B cell (primary cell): ENCODE data around the gene TTC1. TPM values are rescaled to one million over a fixed set of nuclear protein-coding genes. Genes with fewer than 3 reads are reported as not detected.

Experiments used
- ATAC-seq: fragments of 200-7000 bp; cut with Tn5 transposase; one replicate; pipeline ENCODE4 v1.10.0; 2021; ENCODE audit warnings: low read depth, mild to moderate bottlenecking, moderate number of reproducible peaks, moderate library complexity
- CTCF ChIA-PET: fragments of 350-600 bp; sonication (Branson Sonifier 250); formaldehyde crosslinking; loops from one replicate; lab custom pipeline; 2021; ENCODE audit warnings: antibody characterized with exemption, inconsistent platforms; lab: Charles Lee
- POLR2A ChIA-PET: fragments of 350-600 bp; sonication (Branson Sonifier 250); formaldehyde crosslinking; loops from one replicate; lab custom pipeline; 2021; ENCODE audit warnings: antibody characterized with exemption; lab: Charles Lee
- DNase-seq: peaks from one replicate; pipeline ENCODE4 v3.0.0; 2013
- H2AFZ ChIP-seq: 2 replicates; pipeline ENCODE4 v1.6.1; 2012; ENCODE audit warnings: mild to moderate bottlenecking, low read depth, low read length; ENCODE audit not compliant: insufficient read depth, poor library complexity, severe bottlenecking
- H3K27ac ChIP-seq, 2 donors: 1 replicate in 1 of 2; 2 replicates in 1 of 2; pipeline ENCODE4 v1.5.1; 2012 to 2013; ENCODE audit warnings: low read length in 2 of 2, mild to moderate bottlenecking in 2 of 2, moderate library complexity in 1 of 2
- H3K27me3 ChIP-seq, 4 experiments: fragments of 200-600 bp in 1 of 4; sonication (generic) in 1 of 4; replicated peaks in 1 of 4; 1 replicate in 2 of 4; 2 replicates in 2 of 4; pipeline versions ENCODE4 v1.6.1 to v1.7.0; 2013 to 2016; ENCODE audit warnings: low read length in 3 of 4, mild to moderate bottlenecking in 2 of 4, mixed read lengths in 1 of 4, moderate library complexity in 1 of 4; ENCODE audit not compliant: insufficient read depth in 4 of 4, control insufficient read depth in 3 of 4; ENCODE audit errors: control extremely low read depth in 1 of 4
- H3K36me3 ChIP-seq, 2 experiments: replicated peaks in 1 of 2; 1 replicate in 1 of 2; 2 replicates in 1 of 2; pipeline versions ENCODE4 v1.6.1 to v1.7.1; 2013; ENCODE audit warnings: low read length in 1 of 2; ENCODE audit not compliant: insufficient read depth in 2 of 2, control insufficient read depth in 1 of 2; ENCODE audit errors: control extremely low read depth in 1 of 2, extremely low read depth in 1 of 2
- H3K4me1 ChIP-seq, 2 donors: fragments of 200-600 bp in 1 of 2; sonication (generic) in 1 of 2; 1 replicate in 1 of 2; 2 replicates in 1 of 2; pipeline versions ENCODE4 v1.5.1 to v1.6.1; 2013 to 2017; ENCODE audit warnings: low read length in 2 of 2; ENCODE audit not compliant: control insufficient read depth in 2 of 2, insufficient read depth in 2 of 2
- H3K4me2 ChIP-seq: replicated peaks from 2 replicates; pipeline ENCODE3; 2012; ENCODE audit warnings: mild to moderate bottlenecking, low read depth, low read length; ENCODE audit not compliant: poor library complexity, severe bottlenecking
- H3K4me3 ChIP-seq, 5 experiments: fragments of 200-600 bp in 1 of 5; sonication (generic) in 1 of 5; 1 replicate in 3 of 5; 2 replicates in 2 of 5; pipeline versions ENCODE4 v1.5.1 to v1.7.0; 2011 to 2016; ENCODE audit warnings: low read length in 4 of 5, mild to moderate bottlenecking in 4 of 5, low read depth in 2 of 5, control low read depth in 1 of 5, moderate library complexity in 1 of 5; ENCODE audit not compliant: insufficient read depth in 1 of 5; ENCODE audit errors: control extremely low read depth in 1 of 5, extremely low read depth in 1 of 5
- H3K79me2 ChIP-seq: fragments of 200-600 bp; sonication (generic); one replicate; pipeline ENCODE4 v1.6.0; 2016; ENCODE audit warnings: low read length; ENCODE audit not compliant: control insufficient read depth, insufficient read depth
- H3K9ac ChIP-seq: fragments of 200-600 bp; sonication (generic); 2 replicates; pipeline ENCODE4 v1.6.1; 2017; ENCODE audit warnings: mild to moderate bottlenecking, low read length, moderate library complexity
- H3K9me3 ChIP-seq, 3 donors: one replicate each; pipeline versions ENCODE4 v1.6.1 to v1.7.1; 2013; ENCODE audit warnings: low read length in 2 of 3; ENCODE audit not compliant: control insufficient read depth in 2 of 3, insufficient read depth in 1 of 3; ENCODE audit errors: control extremely low read depth in 1 of 3
- H4K20me1 ChIP-seq: 2 replicates; pipeline ENCODE4 v1.6.0; 2012; ENCODE audit warnings: mild to moderate bottlenecking, low read length; ENCODE audit not compliant: insufficient read depth, control insufficient read depth, poor library complexity, severe bottlenecking
- H3K27ac Mint-ChIP-seq: one replicate; pipeline ENCODE4 v1.8.0; 2021; ENCODE audit warnings: mixed read lengths
- H3K27me3 Mint-ChIP-seq: one replicate; pipeline ENCODE4 v1.8.0; 2021; ENCODE audit warnings: mixed read lengths
- H3K4me1 Mint-ChIP-seq: one replicate; pipeline ENCODE4 v1.8.0; 2021; ENCODE audit warnings: mixed read lengths
- H3K4me3 Mint-ChIP-seq: one replicate; pipeline ENCODE4 v1.8.0; 2021; ENCODE audit warnings: mixed read lengths
- H3K9me3 Mint-ChIP-seq: one replicate; pipeline ENCODE4 v1.8.0; 2022; ENCODE audit warnings: mixed read lengths; ENCODE audit not compliant: insufficient read depth
- EZH2 ChIP-seq: IDR thresholded peaks from 2 replicates; pipeline ENCODE4 v1.6.1; 2012; ENCODE audit warnings: borderline replicate concordance, low read depth, mild to moderate bottlenecking, moderate library complexity, low read length; ENCODE audit not compliant: insufficient read depth, poor library complexity, severe bottlenecking
- WGBS: methylation state at CpG from one replicate; pipeline ENCODE4 v1.1.5; 2013; ENCODE audit warnings: missing lambda C conversion rate; ENCODE audit not compliant: insufficient coverage; 5-methylcytosine and 5-hydroxymethylcytosine counted together
- intact Hi-C: fragments of 100-400 bp; cut with micrococcal nuclease; formaldehyde crosslinking; loops from one replicate; pipeline ENCODE4 v1.10.0; 2022
- polyA plus RNA-seq: library from polyadenylated mRNA; depleted of rRNA; stranded (reverse); fragments of >200 nt; gene quantifications from 2 replicates; pipeline ENCODE4 v1.2.3, GENCODE V29; 2012
- total RNA-seq, 2 donors: library from RNA; stranded (reverse); fragments of 120-200 nt in 1 of 2; gene quantifications; 1 replicate in 1 of 2; 2 replicates in 1 of 2; pipeline versions ENCODE4 v1.2.3 to v1.2.4, GENCODE V29; 2013 to 2022
- TF ChIP-seq, protein P1 (sequence below): fragments of 200-600 bp; IDR thresholded peaks from one replicate; pipeline ENCODE4 v1.8.0; 2022; ENCODE audit warnings: antibody characterized with exemption, mild to moderate bottlenecking

TTC1 gene
- total and polyA plus RNA-seq, 2 donors (not counting 1 experiment from before 2014, with no cell fraction given) = 12.1 to 40.4 TPM

DNA sequence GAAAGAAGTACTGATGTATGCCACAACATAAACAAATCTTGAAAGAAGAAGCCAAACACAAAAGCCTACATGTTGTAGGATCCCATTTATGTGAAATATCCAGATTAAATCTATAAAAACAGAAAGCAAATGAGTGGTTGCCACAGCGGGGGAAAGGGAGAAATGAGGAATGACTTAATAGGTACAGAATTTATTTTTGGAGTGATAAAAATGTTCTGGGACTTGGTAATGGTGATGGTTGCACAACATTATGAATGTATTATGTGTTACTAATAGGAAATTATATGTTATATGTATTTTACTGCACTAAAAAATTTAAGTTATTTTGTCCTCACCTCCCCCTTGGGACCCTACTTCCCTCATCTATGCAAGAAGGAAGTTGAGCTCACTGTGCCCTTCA, 16.4 kb upstream of the TTC1 start:
- Mint-ChIP-seq H3K4me3 (no peak overlapping the region), H3K4me1 (peaks cover under 1% of the 10 kb centered on the region), H3K9me3 (peaks cover 3% of the 10 kb centered on the region), H3K27me3 (peaks cover 37% of the 10 kb centered on the region), H3K27ac (no peak overlapping the region)
- TF ChIP-seq, protein P1, sequence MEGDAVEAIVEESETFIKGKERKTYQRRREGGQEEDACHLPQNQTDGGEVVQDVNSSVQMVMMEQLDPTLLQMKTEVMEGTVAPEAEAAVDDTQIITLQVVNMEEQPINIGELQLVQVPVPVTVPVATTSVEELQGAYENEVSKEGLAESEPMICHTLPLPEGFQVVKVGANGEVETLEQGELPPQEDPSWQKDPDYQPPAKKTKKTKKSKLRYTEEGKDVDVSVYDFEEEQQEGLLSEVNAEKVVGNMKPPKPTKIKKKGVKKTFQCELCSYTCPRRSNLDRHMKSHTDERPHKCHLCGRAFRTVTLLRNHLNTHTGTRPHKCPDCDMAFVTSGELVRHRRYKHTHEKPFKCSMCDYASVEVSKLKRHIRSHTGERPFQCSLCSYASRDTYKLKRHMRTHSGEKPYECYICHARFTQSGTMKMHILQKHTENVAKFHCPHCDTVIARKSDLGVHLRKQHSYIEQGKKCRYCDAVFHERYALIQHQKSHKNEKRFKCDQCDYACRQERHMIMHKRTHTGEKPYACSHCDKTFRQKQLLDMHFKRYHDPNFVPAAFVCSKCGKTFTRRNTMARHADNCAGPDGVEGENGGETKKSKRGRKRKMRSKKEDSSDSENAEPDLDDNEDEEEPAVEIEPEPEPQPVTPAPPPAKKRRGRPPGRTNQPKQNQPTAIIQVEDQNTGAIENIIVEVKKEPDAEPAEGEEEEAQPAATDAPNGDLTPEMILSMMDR = no peak
- no peak for TF ChIP-seq EZH2
- intact Hi-C loops = no loop called here
- POLR2A ChIA-PET = no interaction called here
- no CpG with 5 or more reads among the region's 1 CpG for WGBS
- no peak overlapping the region for H2AFZ ChIP-seq
- H3K27me3 ChIP-seq = peaks cover 0 to 22% (median 8%) of the 10 kb centered on the region in 4 experiments
- no peak overlapping the region for H3K9ac ChIP-seq
- H3K79me2 ChIP-seq = no peaks in the 10 kb centered on the region
- H3K27ac ChIP-seq = no peak overlapping the region
- no peaks in the 10 kb centered on the region for H3K36me3 ChIP-seq
- ATAC-seq (no peak), DNase-seq (no peak)
- CTCF ChIA-PET = interaction anchor here (1.2 to 1.3 kb wide), 2 partner anchors 8 to 706 kb away, joined by 3 read pairs; no protein-coding TSS in a partner anchor
- H3K4me2 ChIP-seq = no peak overlapping the region
- H3K9me3 ChIP-seq = peaks cover 3 to 15% (median 12%) of the 10 kb centered on the region in 3 donors
- peaks cover 1 to 4% of the 10 kb centered on the region in 2 donors for H3K4me1 ChIP-seq
- no peaks in the 10 kb centered on the region for H4K20me1 ChIP-seq
- no peak overlapping the region for H3K4me3 ChIP-seq

GRCh38 chr5:159993194-159993593, 15.7 kb upstream of the TTC1 start:
- Histone ChIP-seq H3K27me3 (peaks cover 0 to 22% (median 8%) of the 10 kb centered on the region in 4 experiments), H3K9me3 (peaks cover 3 to 15% (median 12%) of the 10 kb centered on the region in 3 donors), H3K4me1 (no peaks in the 10 kb centered on the region), H3K27ac (no peak overlapping the region), H3K79me2 (no peaks in the 10 kb centered on the region), H3K9ac (no peak overlapping the region), H2AFZ (no peak overlapping the region), H3K4me3 (no peak overlapping the region), H4K20me1 (no peaks in the 10 kb centered on the region), H3K36me3 (no peaks in the 10 kb centered on the region), H3K4me2 (no peak overlapping the region)
- peaks cover 33% of the 10 kb centered on the region for H3K27me3 Mint-ChIP-seq
- H3K4me3 Mint-ChIP-seq = no peak overlapping the region
- no peaks in the 10 kb centered on the region for H3K4me1 Mint-ChIP-seq
- peaks cover 3% of the 10 kb centered on the region for H3K9me3 Mint-ChIP-seq
- no peak overlapping the region for H3K27ac Mint-ChIP-seq
- intact Hi-C loops = no loop called here
- POLR2A ChIA-PET = no interaction called here
- CTCF ChIA-PET = interaction anchor here (1.2 kb wide), 1 partner anchor 707 kb away, joined by 3 read pairs; no protein-coding TSS in a partner anchor
- no peak for ATAC-seq
- no peak for DNase-seq
- 100% methylated on average over 1 of the region's 2 CpGs for WGBS
- TF ChIP-seq EZH2 = no peak
- TF ChIP-seq, protein P1 = no peak
